Hematopoietic multipotent progenitor cell treated with erythropoietin and hydrocortisone succinate and interleukin-3 and kit ligand, for 6 days (in vitro differentiated cells): Measurements from ENCODE around the gene PTPRCAP.

Experiments
- DNase-seq: peaks from one replicate; pipeline ENCODE4 v3.0.0-alpha.2; 2015

Gene PTPRCAP

DNA sequence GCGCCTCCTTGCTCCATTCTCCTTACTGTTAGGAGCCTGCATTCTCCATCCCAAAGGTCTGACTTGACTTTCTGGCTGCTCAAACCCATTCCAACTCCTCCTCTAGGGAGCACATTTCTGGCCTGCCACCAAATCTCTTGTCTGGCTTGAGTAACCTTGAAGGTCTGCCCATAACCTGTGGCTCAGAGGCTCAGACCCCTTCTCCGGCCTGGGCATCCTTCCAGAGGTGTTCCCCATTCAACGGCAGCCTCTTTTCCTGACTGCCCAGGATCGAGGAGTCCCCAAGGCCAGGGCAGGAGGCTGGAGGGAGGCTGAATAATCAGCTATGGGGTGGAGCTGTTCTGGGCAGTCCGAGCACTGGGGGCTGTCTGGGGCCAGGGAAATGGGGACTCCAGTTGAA, 43.5 kb downstream of the PTPRCAP start:
- DNase-seq = no peak

DNA sequence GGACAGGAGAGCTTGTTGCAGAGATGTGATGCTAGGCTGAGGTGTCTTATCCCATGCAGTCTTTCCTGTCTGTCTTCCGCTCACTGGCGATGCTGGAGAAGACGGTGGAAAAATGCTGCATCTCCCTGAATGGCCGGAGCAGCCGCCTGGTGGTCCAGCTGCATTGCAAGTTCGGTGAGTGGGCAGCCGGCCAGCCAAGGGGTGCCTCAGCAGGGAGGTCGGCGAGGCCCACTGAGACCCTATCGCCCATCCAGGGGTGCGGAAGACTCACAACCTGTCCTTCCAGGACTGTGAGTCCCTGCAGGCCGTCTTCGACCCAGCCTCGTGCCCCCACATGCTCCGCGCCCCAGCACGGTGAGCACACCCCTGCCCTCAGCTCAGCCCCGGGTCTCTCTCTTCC, 44.0 kb downstream of the PTPRCAP start:
- no peak for DNase-seq

- DNase-seq = peak; percentile 44
These were observed 45.2 kb downstream of the PTPRCAP start for GRCh38 chr11:67392183-67392715.

DNA sequence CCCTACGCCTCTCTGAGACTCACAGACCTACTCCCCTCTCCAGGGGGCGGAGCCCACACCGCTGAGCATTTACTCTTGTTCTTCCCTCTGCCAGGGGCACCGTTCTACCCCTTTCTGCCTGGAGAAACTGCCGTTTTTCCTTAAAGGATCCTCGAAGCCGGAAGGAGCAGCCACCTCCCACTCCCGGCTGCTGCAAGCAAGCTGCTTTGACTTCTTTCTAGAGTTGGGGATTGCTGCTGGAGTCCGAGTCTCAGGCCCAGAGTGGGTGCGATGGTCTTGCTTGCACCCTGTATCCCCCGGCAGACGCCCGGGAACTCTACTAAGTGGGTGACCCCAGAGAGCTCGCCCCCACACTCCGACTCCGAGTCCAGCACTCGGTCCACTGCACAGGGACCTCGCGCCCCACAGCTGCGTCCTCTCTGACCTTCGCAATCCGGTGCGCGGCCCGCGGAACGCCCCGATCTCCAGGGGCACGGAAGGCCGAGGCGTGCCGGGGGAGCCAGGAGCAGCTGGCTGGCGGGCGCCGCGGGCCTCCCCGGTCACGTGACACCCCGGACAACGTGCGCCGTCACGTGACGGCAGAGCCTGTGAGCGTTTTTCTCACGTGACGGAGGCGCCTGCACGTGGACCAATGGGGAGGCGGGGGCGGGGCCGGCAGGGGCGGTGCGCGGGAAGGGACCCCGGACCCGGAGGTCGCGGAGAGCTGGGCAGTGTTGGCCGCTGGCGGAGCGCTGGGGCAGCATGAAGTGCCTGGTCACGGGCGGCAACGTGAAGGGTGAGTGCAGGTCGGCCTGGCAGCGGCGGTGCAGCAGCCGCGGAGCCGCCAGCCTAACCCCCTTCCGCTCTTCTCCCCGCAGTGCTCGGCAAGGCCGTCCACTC, 45.9 kb downstream of the PTPRCAP start, which contains the start of gene RAD9A:
TSS of gene RAD9A (plus strand) at position 683 of the 879 bp plus-strand sequence. CDS start at position 742, 59 bp downstream.
- DNase-seq = peak; percentile 98

- DNase-seq = no peak
These were observed 46.6 kb downstream of the PTPRCAP start for GRCh38 chr11:67390947-67391303.

- peak; percentile 71 for DNase-seq
These were observed 48.0 kb downstream of the PTPRCAP start for GRCh38 chr11:67389477-67389876.

GRCh38 chr11:67387518-67387917, 50.0 kb downstream of the PTPRCAP start:
- DNase-seq = no peak

GRCh38 chr11:67387069-67387468, 50.4 kb downstream of the PTPRCAP start:
- no peak for DNase-seq
